GM18870 (cell line): ENCODE data around the gene DIS3L2.
"Not testable (repeated sequence)": the region's sequence is repeated elsewhere in the genome, so short reads cannot be mapped to it uniquely, and the experiment has no call there.

ENCODE experiments used
- ATAC-seq: cut with Tn5 transposase; IDR thresholded peaks from one replicate; pipeline ENCODE4 v1.9.1; 2021; ENCODE audit warnings: moderate library complexity; ENCODE audit not compliant: unreplicated experiment

DIS3L2 gene

DNA sequence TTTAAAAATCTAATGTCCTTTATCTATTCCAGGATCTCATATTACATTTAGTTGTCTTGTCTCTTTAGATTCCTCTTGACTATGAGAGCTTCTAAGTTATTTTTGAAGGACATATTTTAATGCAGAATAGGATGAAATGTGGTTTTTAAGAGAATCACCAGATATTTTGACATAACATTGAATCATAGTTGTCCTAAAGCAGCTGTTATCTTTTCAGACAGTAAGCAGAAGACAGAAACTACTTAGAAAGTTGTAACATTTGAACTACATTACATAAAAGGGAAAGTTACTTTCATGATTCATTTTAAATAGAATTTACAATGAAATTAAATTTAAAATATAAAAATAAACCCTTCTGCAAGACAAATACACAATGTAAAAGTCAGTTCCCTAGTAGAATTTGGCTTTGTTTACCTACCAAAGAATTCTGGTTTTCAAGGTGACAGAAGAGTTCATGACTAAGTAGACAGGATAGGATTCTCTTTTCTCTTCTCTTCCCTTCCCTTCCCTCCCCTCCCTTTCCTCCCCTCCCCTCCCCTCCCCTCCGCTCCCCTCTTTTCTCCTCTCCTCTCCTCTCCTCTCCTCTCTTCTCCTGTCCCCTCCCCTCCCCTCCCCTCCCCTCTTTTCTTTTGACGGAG lies 186.0 kb downstream of the DIS3L2 start:
- ATAC-seq: no peak

DNA sequence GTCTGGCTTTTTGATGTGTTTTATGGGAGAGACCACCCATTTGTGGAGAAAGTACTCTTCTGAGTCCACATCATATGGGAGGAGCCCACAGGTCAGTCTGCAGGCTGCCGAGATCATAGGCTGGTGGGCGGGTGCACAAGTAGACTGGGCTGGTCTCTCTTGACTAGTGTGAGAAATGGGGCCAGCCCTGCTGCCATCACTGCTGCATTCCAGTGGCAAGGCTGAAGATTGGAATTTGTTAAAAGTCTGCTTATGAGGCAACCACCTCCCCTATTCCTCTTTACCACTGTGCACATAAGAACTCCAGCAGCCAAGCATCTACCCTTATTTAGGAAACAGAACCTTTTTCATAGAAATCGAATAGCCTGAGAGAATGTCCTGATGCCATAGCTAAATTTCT lies 200.7 kb downstream of the DIS3L2 start:
- no peak for ATAC-seq

DNA sequence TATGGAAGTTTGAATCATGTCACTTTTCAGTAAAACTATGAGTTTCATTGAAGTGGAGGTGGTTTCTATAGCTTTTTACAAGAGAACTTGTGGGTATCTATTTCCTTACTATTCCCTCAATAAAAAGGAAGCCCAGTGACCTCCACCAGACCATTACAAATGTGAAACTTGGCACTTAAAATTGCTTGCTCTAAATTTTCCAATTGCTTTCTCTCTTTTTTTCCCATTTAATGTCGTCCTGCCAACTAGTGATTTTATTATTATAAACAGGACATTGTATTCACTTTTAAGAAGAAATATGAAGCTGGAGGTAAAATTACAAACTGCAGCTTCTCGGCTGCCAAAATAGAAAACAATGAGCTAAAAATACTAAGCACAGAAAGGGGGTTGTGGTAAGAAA lies 208.9 kb downstream of the DIS3L2 start:
- ATAC-seq: no peak

DNA sequence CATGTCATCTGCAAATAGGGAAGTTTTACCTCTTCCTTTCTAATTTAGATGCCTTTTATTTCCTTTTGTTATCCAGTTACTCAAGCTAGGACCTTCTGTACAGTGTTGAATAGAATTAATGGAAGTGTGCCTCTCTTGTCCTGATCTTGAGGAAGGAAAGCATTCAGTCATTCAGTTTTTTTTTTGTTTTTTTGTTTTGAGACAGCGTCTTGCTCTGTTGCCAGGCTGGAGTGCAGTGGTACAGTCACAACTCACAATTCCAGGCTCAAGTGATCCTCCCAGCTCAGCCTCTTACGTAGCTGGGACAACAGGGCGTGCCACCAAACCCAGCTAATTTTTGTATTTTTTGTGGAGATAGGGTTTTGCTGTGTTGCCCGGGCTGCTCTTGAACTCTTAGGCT lies 213.1 kb downstream of the DIS3L2 start:
- ATAC-seq: no peak

DNA sequence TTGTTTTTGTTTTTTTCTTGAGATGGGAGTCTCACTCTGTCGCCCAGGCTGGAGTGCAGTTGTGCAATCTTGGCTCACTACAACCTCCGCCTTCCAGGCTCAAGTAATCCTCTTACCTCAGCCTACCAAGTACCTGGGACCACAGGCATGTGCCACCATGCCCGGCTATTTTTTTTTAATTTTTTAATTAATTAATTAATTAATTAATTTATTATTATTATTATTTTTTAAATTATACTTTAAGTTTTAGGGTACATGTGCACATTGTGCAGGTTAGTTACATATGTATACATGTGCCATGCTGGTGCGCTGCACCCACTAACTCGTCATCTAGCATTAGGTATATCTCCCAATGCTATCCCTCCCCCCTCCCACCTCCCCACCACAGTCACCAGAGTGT lies 215.1 kb downstream of the DIS3L2 start:
- ATAC-seq: not testable (repeated sequence)

DNA sequence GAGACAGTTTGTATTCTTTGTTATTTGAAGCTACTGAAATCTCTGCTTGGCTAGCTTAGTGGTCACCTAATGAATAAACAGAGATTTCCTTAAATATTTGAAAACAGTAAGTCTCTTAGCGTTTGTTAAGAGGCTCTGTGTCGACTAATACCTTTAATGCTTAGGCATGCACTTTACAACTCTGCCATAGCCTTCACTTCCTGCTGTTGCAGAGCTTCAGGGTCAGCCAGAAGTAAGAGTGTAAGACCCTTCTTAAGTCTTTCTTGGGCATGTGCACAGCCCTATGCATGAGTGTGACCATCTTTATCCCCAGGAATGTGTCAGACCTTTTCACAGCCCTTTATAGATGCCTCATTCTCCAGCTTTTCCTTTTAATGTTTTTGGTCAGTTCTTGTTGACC lies 221.8 kb downstream of the DIS3L2 start:
- ATAC-seq: no peak

DNA sequence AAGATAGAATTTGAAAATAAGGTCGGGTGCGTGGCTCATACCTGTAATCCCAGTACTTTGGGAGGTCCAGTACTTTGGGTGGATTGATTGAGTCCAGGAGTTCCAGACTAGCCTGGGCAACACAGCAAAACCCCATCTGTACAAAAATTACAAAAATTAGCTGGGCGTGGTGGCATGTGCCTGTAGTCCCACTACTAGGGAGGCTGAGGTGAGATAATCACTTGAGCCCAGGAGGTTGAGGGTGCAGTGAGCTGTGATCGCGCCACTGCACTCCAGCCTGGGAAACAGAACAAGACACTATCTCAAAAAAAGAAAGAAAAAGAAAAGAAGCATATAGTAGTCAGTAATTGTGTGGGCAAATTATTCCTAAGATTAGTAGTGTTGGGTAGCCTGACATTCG lies 222.8 kb downstream of the DIS3L2 start:
- ATAC-seq: no peak

DNA sequence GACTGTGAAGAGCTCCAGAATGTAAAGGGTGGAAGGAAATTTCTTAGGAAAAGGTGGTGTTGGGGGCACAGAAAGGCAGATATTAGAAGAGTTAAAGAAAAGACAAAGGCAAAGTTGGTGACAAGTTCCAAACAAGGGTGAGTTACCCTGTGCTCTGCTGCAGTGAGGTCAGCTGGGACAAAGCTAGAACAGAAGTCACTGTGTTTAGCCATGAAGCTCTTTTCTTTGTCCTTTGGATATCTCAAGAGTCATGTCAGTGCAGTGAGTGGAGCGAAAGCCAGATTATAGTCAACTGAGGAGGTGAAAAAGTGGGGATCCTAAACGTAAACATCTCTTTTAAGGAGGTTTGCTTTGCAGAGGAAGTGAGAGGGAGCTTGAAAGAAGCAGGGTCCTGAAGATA lies 229.3 kb downstream of the DIS3L2 start:
- ATAC-seq: no peak

DNA sequence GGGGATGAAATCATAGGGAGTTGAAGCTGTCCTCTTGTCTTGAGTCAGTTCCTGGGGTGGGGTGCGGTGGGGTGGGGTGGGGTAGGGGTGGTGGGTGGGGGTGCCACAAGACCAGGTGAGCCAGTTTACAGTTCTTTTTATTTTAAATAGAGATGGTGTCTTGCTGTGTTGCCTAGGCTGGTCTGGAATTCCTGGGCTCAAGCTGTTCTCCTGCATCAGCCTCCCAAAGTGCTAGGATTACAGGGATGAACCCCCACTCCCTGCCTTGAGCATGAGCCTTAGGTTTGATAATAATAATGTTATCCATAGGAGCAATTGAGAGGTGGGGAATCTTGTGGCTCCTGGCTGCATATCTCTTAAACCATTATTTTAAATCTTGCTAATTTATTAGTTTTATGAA lies 234.0 kb downstream of the DIS3L2 start:
- no peak for ATAC-seq

DNA sequence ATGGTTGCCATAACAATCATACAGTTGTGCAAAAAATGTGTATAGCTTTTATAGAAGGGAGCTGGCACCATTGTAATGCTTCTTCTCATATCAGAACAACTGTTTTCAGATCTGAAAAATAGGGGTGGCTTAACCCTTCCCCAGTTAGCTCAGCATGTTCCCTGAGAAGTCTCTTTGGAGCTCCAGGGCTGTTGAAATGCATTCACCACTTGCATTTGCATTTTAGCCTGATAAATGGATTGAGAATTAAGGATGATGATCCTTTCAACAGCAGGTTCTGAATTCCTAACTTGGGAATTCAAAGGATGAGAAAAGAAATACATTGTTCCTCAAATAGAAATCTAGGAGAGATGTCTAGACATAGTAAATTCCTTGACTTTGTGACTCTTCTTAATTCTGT lies 235.3 kb downstream of the DIS3L2 start:
- no peak for ATAC-seq

DNA sequence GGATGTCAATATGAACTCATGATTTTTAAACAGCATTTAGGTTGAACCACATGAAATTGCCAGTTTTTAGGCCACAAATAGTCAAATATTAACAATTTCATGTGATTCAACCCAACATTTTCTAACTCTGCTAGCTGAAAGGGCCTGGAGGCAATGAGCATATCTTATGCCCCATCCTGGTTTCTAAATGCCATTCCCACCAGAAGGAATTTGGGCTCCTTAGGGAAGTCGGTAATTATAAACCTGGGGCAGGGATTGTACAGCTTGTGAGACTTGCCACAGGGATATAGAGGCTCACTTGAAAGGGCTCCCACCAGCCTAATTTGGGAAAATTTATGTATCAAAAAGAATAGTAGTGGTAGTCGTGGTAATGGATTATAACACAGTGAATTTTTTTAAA lies 238.7 kb downstream of the DIS3L2 start:
- no peak for ATAC-seq

DNA sequence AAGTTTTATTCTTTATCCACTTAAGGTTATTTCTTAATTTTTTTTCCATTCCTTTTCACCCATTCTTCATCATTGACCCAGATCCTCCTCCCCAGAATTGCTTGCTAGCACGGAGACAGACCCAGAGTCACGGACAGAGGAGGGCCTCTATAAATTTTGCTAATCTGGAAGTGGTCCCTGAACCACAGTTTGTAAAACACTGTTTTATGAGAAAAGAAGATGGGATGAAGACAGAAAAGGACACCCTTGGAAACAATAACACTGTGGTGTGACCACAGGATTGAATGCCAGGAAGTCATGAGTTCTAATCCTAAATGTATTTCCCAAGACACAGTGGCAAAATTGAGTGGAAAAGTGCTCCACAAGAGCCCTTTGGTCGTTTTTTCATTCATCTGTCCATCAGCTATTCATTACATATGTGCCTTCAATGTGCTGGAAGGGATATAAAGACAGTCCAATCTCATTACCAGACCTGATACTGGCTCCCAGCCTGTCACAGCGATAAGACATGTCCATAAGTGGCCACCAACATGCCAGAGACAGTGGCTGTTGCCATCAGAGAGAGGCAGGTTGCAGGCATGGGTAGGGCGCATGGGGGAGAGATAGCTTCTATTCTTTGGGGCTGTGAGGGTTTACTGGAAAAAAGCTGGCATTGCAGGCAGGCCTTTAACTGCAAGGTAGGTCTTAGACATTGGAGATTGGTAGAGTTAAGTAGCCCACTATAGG lies 241.8 kb downstream of the DIS3L2 start:
- no peak for ATAC-seq

DNA sequence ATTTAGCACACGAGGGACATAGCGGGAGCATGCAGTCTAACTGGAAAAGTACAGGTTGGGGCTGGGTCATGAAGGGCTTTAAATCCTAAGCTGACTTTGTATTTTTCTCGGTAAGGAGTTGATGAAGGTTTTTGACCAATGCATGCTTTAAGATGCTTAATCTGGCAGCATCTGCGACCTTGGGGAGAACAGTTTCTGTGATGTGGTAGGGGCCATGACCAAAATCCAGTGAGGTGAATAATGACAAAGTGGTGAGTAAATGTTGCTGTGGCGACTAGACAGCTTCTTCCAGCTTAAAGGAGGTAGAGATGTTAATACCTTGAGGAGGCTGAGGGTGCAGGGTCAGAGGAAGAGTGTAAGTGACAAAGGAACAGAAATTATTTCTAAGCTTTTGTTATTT lies 242.4 kb downstream of the DIS3L2 start:
- no peak for ATAC-seq

DNA sequence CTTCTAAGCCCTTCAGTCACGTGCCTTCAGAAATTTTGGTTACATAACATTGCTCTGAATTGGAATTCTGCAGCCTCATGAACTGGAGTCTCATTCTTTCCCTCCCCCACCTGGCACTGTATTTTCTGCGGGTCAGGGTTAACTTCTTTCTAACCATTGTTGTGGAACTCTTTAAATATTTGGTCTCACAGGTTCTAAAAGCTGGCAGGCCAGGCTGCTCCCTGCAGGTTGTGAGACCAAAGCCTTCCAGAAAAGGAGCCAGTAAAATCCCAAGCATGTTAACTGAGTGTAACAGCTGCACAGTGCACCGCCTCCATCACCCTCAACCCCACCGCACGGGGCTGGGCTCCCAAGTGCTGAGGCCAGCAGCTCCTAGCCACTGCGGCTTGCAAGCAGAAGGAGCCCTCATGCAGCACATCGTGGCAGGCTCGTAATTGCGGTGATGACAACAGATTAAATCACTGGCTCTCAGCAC lies 243.0 kb downstream of the DIS3L2 start:
- ATAC-seq: no peak

DNA sequence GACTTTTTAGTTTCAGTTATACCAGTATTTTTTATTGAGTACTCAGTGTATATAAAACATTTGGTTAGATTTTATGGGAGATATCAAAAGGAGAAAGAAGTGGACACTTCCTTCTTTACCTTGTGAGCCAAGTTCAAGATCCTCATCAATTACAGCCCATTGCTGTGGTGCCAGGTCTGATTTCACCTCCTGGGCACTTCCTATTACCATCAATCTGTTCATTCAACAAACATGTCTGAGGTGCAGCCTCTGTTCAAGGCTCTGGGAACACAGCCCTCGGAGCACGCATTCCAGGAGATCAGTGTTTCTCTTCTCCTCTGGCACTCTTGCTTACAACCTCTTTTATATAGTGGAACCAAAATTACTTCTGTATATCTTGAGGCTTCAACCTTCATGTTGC lies 245.7 kb downstream of the DIS3L2 start:
- ATAC-seq: no peak

DNA sequence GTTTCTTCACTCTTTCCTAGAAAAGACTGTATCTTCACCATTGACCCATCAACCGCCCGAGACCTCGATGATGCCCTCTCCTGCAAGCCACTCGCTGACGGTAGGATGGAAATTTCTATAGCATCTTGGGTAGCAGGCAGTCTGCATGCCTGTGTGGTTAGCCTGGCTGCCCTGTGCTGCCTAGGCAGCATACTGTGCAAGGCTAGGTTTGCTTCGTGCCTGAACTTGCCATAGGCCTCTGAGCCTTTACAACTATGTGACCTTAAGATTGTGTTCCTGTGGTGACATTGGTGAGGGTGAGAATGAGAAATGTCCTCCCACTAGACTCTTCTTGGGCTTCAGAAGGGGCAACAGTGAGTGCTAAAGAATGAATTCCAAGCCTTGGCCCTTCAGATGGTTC lies 248.8 kb downstream of the DIS3L2 start:
- no peak for ATAC-seq

DNA sequence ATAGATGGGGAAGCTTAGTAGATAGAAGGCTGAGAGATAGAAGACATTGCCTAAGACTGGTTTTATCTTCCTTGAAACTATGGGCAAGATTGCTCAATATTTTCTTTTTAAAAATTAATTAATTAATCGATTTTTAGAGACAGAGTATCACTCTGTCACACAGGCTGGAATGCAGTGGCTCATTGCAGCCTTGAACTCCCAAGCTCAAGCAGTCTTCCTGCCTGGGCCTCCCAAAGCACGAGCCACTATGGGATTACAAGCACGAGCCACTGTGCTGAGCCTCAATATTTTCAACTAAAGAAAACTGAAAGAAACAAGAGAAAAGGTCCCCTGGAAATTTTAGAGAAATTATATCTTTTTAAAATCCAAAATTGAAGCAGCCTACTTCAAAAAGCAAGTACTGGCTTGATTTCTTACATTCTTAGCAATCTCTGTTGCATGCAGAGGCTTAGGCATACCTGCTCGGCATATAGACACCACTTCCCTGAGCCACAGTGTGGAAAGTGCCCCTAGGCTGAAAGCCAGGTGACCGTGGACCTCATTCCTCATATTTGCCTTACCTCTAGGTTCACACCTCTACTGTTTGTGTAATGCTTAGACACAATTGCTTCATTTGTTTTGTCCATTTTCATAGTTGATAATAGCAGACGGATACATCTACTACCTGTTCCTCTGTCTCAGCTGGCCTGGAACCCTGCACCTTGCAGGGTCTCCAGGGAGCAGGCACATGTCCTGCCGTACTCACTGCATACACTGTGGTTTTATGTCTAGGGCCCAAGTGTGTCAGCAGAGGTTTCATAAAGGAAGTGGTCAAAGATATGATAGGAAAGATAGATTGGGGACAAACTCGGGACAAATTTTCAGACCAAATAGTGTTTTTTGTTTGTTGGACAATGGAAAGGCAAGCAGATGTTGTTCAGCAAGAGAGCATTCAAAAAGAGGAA lies 250.5 kb downstream of the DIS3L2 start:
- ATAC-seq: no peak

DNA sequence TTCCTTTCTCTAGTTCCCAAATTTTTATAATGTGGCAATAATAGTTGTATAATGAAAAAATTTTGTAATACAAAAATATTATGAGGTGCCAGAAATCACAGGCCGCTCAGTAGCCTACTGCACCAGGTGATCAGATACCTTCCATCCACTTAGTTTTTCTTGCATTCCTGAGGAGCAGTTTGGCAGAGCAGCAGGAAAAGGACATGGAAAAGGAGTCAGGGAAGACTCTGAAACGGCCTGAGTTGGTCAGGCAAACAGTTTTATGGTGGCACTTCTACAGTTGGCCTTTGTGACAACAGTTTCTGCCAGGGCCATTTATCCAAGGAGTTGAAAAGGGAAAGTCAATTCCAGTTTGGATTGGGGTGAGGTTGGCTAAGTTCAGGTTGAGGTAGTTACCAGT lies 251.7 kb downstream of the DIS3L2 start:
- ATAC-seq: no peak

DNA sequence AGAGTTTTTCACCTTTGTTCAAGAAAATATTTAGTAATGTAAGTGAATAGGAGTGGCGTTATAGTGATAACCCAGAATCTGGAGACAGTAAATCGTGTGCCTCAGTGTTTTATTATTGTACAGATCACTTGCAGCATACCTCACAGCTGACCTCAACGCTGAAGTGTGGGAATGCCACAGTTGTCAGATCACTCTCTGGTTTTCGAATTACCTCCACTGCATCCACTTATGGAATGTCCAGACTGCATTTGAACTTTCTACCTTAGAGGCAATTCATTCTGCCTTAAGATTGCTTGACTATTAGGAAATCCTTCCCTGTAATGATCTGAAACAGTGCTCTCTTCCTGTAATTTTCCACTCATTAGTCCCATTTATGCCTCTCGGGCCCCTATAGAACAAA lies 252.5 kb downstream of the DIS3L2 start:
- no peak for ATAC-seq

DNA sequence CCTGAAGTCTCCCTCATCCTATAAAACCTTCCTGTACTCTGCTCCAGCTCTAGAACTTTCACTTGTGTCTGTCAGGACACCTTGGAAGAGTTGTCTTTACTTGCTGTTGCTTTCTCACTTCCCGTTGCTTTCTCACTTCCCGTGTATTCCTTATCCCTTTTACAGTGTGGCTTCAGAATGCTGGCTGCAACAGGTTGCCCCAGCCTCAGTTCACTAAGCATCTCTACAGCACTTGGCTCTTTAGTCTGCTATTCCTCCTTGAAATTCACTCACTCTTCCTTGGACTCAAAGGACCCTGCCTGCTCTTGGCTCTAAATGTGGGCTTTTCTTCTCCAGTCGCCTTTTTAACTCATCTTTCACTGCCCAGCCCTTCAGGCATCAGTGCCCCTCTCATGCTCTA lies 254.5 kb downstream of the DIS3L2 start:
- no peak for ATAC-seq

DNA sequence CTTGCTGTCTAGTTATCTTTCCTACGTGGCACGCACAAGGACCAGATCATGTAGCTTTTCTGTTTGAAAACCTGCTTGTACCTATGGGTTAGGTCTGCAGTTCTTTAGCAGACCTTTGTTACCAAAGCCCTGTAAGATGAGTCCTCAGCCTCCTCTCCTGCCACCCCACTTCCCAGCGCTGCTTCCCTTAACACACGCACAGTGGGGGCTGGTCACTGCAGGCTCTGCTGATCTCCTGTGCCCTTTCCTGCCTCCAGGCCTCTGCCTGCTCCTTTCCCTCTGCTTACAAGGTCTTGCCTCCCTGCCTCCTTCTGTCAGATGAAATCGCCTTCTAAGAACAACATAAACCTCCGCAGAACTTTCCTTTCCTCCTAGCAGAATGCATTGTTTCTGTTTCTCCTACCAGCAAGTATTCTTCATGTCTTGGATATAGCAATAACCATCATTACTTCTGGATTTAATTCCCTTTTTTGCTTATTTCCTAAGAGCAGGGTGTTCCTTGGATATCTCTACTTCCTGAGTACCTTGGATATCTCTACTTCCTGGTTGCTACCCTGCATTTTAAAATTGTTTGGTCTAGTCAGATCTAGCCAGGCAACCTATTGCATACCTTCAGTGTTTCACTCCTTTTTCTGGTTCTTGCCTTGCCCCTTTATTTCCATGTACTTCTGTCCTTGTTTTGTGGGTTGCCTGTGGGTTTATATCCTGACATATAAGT lies 257.4 kb downstream of the DIS3L2 start:
- no peak for ATAC-seq
